Cardiac muscle cell (in vitro differentiated cells and primary cell): ENCODE measurements around the gene SLC13A5. TPM values are rescaled to one million over a fixed set of nuclear protein-coding genes. Genes with fewer than 3 reads are reported as not detected.
A peak's percentile ranks its signal among the peaks of the same experiment; 100 is the strongest.

Experiments
- DNase-seq, 2 donors: peaks; one replicate each; pipeline versions ENCODE4 v3.0.0 to v3.0.0-alpha.2; 2010 to 2017; ENCODE audit warnings: low read depth in 1 of 2, low spot score in 1 of 2
- H3K27ac ChIP-seq: fragments of 200-600 bp; sonication (generic); 2 replicates; pipeline ENCODE4 v1.5.1; 2016
- H3K27me3 ChIP-seq: fragments of 200-600 bp; sonication (generic); 2 replicates; pipeline ENCODE4 v1.6.0; 2016; ENCODE audit warnings: control low read depth
- H3K36me3 ChIP-seq: fragments of 200-600 bp; sonication (generic); 2 replicates; pipeline ENCODE4 v1.5.1; 2016; ENCODE audit warnings: control low read depth
- H3K4me1 ChIP-seq: fragments of 200-600 bp; sonication (generic); 2 replicates; pipeline ENCODE4 v1.8.1; 2017; ENCODE audit warnings: low read depth, mild to moderate bottlenecking, mixed run types
- H3K4me3 ChIP-seq: fragments of 200-600 bp; sonication (generic); 2 replicates; pipeline ENCODE4 v1.5.1; 2016; ENCODE audit warnings: mild to moderate bottlenecking
- H3K9me3 ChIP-seq: fragments of 200-600 bp; sonication (generic); 2 replicates; pipeline ENCODE4 v1.5.1; 2017; ENCODE audit warnings: low read depth, mild to moderate bottlenecking, control low read depth
- polyA plus RNA-seq: library from polyadenylated mRNA; unstranded; fragments of >200 nt; fragmentation: Nextera tagmentation; extraction: Ambion mirVana; gene quantifications from 2 replicates; pipeline ENCODE4 v1.2.1, GENCODE V29; 2016
- total RNA-seq: library from RNA; depleted of rRNA; stranded (reverse); fragments of >200 nt; gene quantifications from 2 replicates; pipeline ENCODE4 v1.2.3, GENCODE V29; 2016
- TF ChIP-seq, protein P1 (sequence below): IDR thresholded peaks from 2 replicates; pipeline ENCODE4 v1.5.1; 2012; ENCODE audit warnings: low read depth, mild to moderate bottlenecking, low read length

The SLC13A5 gene
- total and polyA plus RNA-seq, 2 experiments from 2014 or later = 0.15 to 0.18 TPM

- TF ChIP-seq, protein P1, sequence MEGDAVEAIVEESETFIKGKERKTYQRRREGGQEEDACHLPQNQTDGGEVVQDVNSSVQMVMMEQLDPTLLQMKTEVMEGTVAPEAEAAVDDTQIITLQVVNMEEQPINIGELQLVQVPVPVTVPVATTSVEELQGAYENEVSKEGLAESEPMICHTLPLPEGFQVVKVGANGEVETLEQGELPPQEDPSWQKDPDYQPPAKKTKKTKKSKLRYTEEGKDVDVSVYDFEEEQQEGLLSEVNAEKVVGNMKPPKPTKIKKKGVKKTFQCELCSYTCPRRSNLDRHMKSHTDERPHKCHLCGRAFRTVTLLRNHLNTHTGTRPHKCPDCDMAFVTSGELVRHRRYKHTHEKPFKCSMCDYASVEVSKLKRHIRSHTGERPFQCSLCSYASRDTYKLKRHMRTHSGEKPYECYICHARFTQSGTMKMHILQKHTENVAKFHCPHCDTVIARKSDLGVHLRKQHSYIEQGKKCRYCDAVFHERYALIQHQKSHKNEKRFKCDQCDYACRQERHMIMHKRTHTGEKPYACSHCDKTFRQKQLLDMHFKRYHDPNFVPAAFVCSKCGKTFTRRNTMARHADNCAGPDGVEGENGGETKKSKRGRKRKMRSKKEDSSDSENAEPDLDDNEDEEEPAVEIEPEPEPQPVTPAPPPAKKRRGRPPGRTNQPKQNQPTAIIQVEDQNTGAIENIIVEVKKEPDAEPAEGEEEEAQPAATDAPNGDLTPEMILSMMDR = no peak
- Histone ChIP-seq H3K9me3 (no peaks in the 10 kb centered on the region), H3K4me1 (no peaks in the 10 kb centered on the region), H3K4me3 (no peak overlapping the region), H3K36me3 (no peaks in the 10 kb centered on the region), H3K27ac (no peak overlapping the region), H3K27me3 (peaks cover 31% of the 10 kb centered on the region)
- DNase-seq = no peak
Observed at GRCh38 chr17:6714315-6714874, 1.2 kb upstream of the SLC13A5 start.

GRCh38 chr17:6713918-6714271, 726 bp upstream of the SLC13A5 start:
- H3K9me3 ChIP-seq = no peaks in the 10 kb centered on the region
- H3K27ac ChIP-seq = no peak overlapping the region
- H3K27me3 ChIP-seq = peaks cover 30% of the 10 kb centered on the region
- peak overlapping the region; percentile 18 for H3K4me3 ChIP-seq
- H3K4me1 ChIP-seq = no peaks in the 10 kb centered on the region
- H3K36me3 ChIP-seq = no peaks in the 10 kb centered on the region
- no peak for DNase-seq
- TF ChIP-seq, protein P1 = no peak

- H3K9me3 ChIP-seq = no peaks in the 10 kb centered on the region
- H3K36me3 ChIP-seq = no peaks in the 10 kb centered on the region
- no peak overlapping the region for H3K27ac ChIP-seq
- no peak for DNase-seq
- H3K27me3 ChIP-seq = peaks cover 30% of the 10 kb centered on the region
- TF ChIP-seq, protein P1 = no peak
- H3K4me1 ChIP-seq = no peaks in the 10 kb centered on the region
- H3K4me3 ChIP-seq = peak overlapping the region; percentile 18
Observed at GRCh38 chr17:6712854-6713129, 377 bp downstream of the SLC13A5 start.

- no peaks in the 10 kb centered on the region for H3K36me3 ChIP-seq
- H3K4me1 ChIP-seq = no peaks in the 10 kb centered on the region
- no peak overlapping the region for H3K27ac ChIP-seq
- H3K27me3 ChIP-seq = peaks cover 30% of the 10 kb centered on the region
- no peak overlapping the region for H3K4me3 ChIP-seq
- no peaks in the 10 kb centered on the region for H3K9me3 ChIP-seq
- peak; percentile 52 to 60 for DNase-seq
- TF ChIP-seq, protein P1 = no peak
Observed at GRCh38 chr17:6712058-6712853, 913 bp downstream of the SLC13A5 start.

GRCh38 chr17:6711681-6712057, 1.5 kb downstream of the SLC13A5 start:
- no peaks in the 10 kb centered on the region for H3K36me3 ChIP-seq
- peaks cover 30% of the 10 kb centered on the region for H3K27me3 ChIP-seq
- no peak overlapping the region for H3K27ac ChIP-seq
- no peak for DNase-seq
- no peaks in the 10 kb centered on the region for H3K4me1 ChIP-seq
- no peak overlapping the region for H3K4me3 ChIP-seq
- TF ChIP-seq, protein P1 = no peak
- H3K9me3 ChIP-seq = no peaks in the 10 kb centered on the region
